Suppressor macrophage (primary cell): ENCODE data around the gene SLC7A4.
"Not testable (repeated sequence)": the region's sequence is repeated elsewhere in the genome, so short reads cannot be mapped to it uniquely, and the experiment has no call there.

Experiments
- DNase-seq, 4 experiments: peaks; one replicate each; pipeline ENCODE4 v3.0.0-alpha.2; 2020 to 2022
- total RNA-seq, 17 experiments: gene quantifications; one replicate each; lab custom pipeline; 2026; ENCODE audit warnings: mixed read lengths in 6 of 17, inconsistent platforms in 3 of 17; lab: John Stamatoyannopoulos, UW

Gene SLC7A4
- total RNA-seq: 0 to 0.33 (median 0) reads per million in 17 experiments

- DNase-seq: no peak
These were observed at the start of gene SLC7A4 for GRCh38 chr22:21032037-21032867. SLC7A4 (minus strand) TSS chr22:21032561; CDS start chr22:21031812, 749 bp downstream.

GRCh38 chr22:21080435-21081137, 48.2 kb upstream of the SLC7A4 start:
- DNase-seq: no peak

GRCh38 chr22:21079493-21079892, 47.1 kb upstream of the SLC7A4 start:
- DNase-seq: no peak

GRCh38 chr22:21078916-21079315, 46.6 kb upstream of the SLC7A4 start:
- DNase-seq: no peak

GRCh38 chr22:21077884-21078508, 45.6 kb upstream of the SLC7A4 start:
- DNase-seq: no peak

- no peak for DNase-seq
These were observed 44.7 kb upstream of the SLC7A4 start for GRCh38 chr22:21076912-21077625.

GRCh38 chr22:21075516-21076138, 43.3 kb upstream of the SLC7A4 start:
- DNase-seq: no peak

GRCh38 chr22:21074102-21074715, 41.8 kb upstream of the SLC7A4 start:
- DNase-seq: peak; percentile 84 to 92 (median 89)

- DNase-seq: no peak
These were observed 41.1 kb upstream of the SLC7A4 start for GRCh38 chr22:21073482-21073881.

GRCh38 chr22:21073023-21073422, 40.7 kb upstream of the SLC7A4 start:
- no peak for DNase-seq

- not testable (repeated sequence) for DNase-seq
These were observed 39.4 kb upstream of the SLC7A4 start for GRCh38 chr22:21071796-21072195.

- DNase-seq: no peak
These were observed 38.6 kb upstream of the SLC7A4 start for GRCh38 chr22:21070690-21071615.

- DNase-seq: no peak
These were observed 37.0 kb upstream of the SLC7A4 start for GRCh38 chr22:21069375-21069774.

- no peak for DNase-seq
These were observed 36.4 kb upstream of the SLC7A4 start for GRCh38 chr22:21068681-21069276.

GRCh38 chr22:21067901-21068680, 35.7 kb upstream of the SLC7A4 start:
- no peak for DNase-seq

- no peak for DNase-seq
These were observed 34.9 kb upstream of the SLC7A4 start for GRCh38 chr22:21067075-21067900.

- DNase-seq: no peak
These were observed 32.8 kb upstream of the SLC7A4 start for GRCh38 chr22:21064917-21065864.
